T-helper 2 cell treated with Interferon-gamma antibody and Interleukin-4, amounts not matched to agents 5 μg/mL and 100 μg/mL, for 36 hours (primary cell): ENCODE data around the gene PRKD2.
A peak's percentile ranks its signal among the peaks of the same experiment; 100 is the strongest.
"Not testable (repeated sequence)": the region's sequence is repeated elsewhere in the genome, so short reads cannot be mapped to it uniquely, and the experiment has no call there.

Experiments
- DNase-seq: peaks from one replicate; pipeline ENCODE4 v3.0.0; 2021; ENCODE audit warnings: low spot score
- H3K27ac Mint-ChIP-seq: one replicate; pipeline ENCODE4 v1.8.0; 2021; ENCODE audit warnings: mild to moderate bottlenecking, mixed read lengths
- H3K27me3 Mint-ChIP-seq: one replicate; pipeline ENCODE4 v1.8.0; 2021; ENCODE audit warnings: low read depth, mixed read lengths
- H3K36me3 Mint-ChIP-seq: one replicate; pipeline ENCODE4 v1.8.0; 2021; ENCODE audit warnings: low read depth, mixed read lengths
- H3K4me1 Mint-ChIP-seq: one replicate; pipeline ENCODE4 v1.8.0; 2021; ENCODE audit warnings: low read depth, mixed read lengths
- H3K4me3 Mint-ChIP-seq: one replicate; pipeline ENCODE4 v1.8.0; 2022; ENCODE audit warnings: mild to moderate bottlenecking, moderate library complexity, mixed read lengths
- H3K9me3 Mint-ChIP-seq: one replicate; pipeline ENCODE4 v1.8.0; 2021; ENCODE audit warnings: mixed read lengths

The PRKD2 gene

DNA sequence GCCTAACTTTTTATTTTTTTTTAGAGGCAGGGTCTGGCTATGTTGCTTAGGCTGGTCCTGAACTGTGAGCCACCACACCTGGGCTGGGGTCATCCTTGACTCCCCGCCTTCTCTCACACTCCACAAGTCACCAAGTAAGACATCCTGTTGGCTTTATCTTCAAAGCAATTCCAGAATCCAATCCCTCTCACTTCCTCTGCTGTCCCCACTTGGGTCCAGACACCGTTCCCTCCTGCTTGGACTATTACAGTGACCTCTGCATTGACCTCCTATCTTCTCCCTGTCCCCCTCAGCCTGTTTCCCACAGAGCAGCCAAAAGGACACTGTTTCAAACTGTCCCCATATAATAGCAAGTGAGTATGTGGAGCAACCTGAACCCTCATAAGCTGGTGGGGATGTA lies 76.3 kb downstream of the PRKD2 start:
- no peaks in the 10 kb centered on the region for H3K36me3 Mint-ChIP-seq
- no peaks in the 10 kb centered on the region for H3K9me3 Mint-ChIP-seq
- peaks cover 4% of the 10 kb centered on the region for H3K4me1 Mint-ChIP-seq
- no peak for DNase-seq
- peak overlapping the region; percentile 42 for H3K4me3 Mint-ChIP-seq
- H3K27me3 Mint-ChIP-seq, result peaks cover 30% of the 10 kb centered on the region
- no peak overlapping the region for H3K27ac Mint-ChIP-seq

GRCh38 chr19:46639358-46640182 lies 77.3 kb downstream of the PRKD2 start:
- Mint-ChIP-seq H3K9me3 (no peaks in the 10 kb centered on the region), H3K4me3 (peak overlapping the region; percentile 45), H3K27ac (no peak overlapping the region), H3K36me3 (no peaks in the 10 kb centered on the region), H3K27me3 (peaks cover 24% of the 10 kb centered on the region), H3K4me1 (peaks cover 8% of the 10 kb centered on the region)
- DNase-seq, result no peak

DNA sequence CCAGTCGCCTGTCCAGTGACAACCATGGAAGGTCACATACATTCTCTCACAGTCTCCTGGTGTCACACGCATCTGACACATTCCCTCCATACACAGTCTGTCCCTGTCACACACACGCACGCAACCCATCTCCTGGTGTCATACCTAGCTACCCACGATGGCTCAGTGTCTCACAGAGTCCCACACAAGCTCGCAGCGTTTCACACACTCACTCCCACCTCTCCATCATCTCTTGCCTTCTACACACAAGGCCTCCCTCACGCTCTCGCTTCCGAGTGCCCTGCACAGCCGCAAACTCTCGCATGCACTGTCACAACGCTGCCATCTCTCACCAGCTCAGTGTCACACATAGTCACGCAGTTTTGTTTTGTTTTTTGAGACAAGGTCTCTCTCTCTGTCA lies 79.7 kb downstream of the PRKD2 start:
- Mint-ChIP-seq H3K36me3 (no peaks in the 10 kb centered on the region), H3K27ac (no peak overlapping the region), H3K27me3 (peaks cover 14% of the 10 kb centered on the region), H3K4me1 (peaks cover 18% of the 10 kb centered on the region), H3K4me3 (no peak overlapping the region), H3K9me3 (no peaks in the 10 kb centered on the region)
- no peak for DNase-seq

- Mint-ChIP-seq H3K27ac (no peak within 1 kb of the TSS), H3K9me3 (no peaks in the 10 kb centered on the region), H3K27me3 (peaks cover 11% of the 10 kb centered on the region), H3K4me3 (peak within 1 kb of the TSS; percentile 40), H3K4me1 (peaks cover 18% of the 10 kb centered on the region), H3K36me3 (no peaks in the 10 kb centered on the region)
- no peak for DNase-seq
Observed at GRCh38 chr19:46635920-46636761, 80.8 kb downstream of the PRKD2 start, which contains the start of gene GNG8. GNG8 (minus strand) TSS chr19:46636202; CDS start chr19:46634682, 1,520 bp downstream.

- Mint-ChIP-seq H3K4me3 (peak overlapping the region; percentile 39), H3K9me3 (no peaks in the 10 kb centered on the region), H3K27me3 (peaks cover 5% of the 10 kb centered on the region), H3K36me3 (no peaks in the 10 kb centered on the region), H3K4me1 (peaks cover 16% of the 10 kb centered on the region), H3K27ac (no peak overlapping the region)
- no peak for DNase-seq
Observed at GRCh38 chr19:46634656-46635218, 82.2 kb downstream of the PRKD2 start.

GRCh38 chr19:46634045-46634655 lies 82.8 kb downstream of the PRKD2 start:
- H3K27ac Mint-ChIP-seq, result peak overlapping the region; percentile 65
- H3K4me3 Mint-ChIP-seq, result peak overlapping the region; percentile 74
- H3K27me3 Mint-ChIP-seq, result peaks cover 5% of the 10 kb centered on the region

DNA sequence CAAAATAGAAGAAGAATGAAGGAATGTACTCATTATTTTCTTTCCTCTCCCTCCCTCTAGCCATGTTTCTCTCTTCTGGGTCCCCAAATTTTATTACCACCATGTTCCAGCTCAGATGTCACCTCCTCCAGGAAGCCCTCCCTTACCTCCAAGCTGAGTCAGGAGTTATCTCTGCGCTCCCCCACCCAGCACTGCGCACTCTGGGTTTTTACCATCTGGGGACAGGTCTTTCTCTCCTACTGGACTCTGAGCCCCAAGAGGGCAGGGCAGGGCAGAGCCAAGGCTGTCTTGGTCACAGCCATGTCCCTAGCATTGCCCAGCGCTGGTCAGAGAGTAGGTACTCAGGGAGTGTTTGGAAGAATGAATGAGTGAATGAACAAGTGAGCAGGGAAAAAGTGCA lies 83.8 kb downstream of the PRKD2 start:
- H3K4me3 Mint-ChIP-seq, result peak overlapping the region; percentile 74
- peaks cover 16% of the 10 kb centered on the region for H3K4me1 Mint-ChIP-seq
- peaks cover 5% of the 10 kb centered on the region for H3K27me3 Mint-ChIP-seq
- H3K36me3 Mint-ChIP-seq, result no peaks in the 10 kb centered on the region
- no peak for DNase-seq
- H3K9me3 Mint-ChIP-seq, result no peaks in the 10 kb centered on the region
- H3K27ac Mint-ChIP-seq, result peak overlapping the region; percentile 81

More at GRCh38 chr19:46634045-46634655, 82.8 kb downstream of the PRKD2 start:
- H3K4me1 Mint-ChIP-seq, result peaks cover 16% of the 10 kb centered on the region
- no peaks in the 10 kb centered on the region for H3K9me3 Mint-ChIP-seq
- peak; percentile 93 for DNase-seq
- H3K36me3 Mint-ChIP-seq, result no peaks in the 10 kb centered on the region

GRCh38 chr19:46631481-46631880 lies 85.4 kb downstream of the PRKD2 start:
- Mint-ChIP-seq H3K27me3 (peaks cover 5% of the 10 kb centered on the region), H3K9me3 (no peaks in the 10 kb centered on the region), H3K4me1 (peaks cover 16% of the 10 kb centered on the region), H3K36me3 (no peaks in the 10 kb centered on the region), H3K4me3 (no peak overlapping the region), H3K27ac (no peak overlapping the region)
- no peak for DNase-seq

- H3K27me3 Mint-ChIP-seq, result peaks cover 5% of the 10 kb centered on the region
- H3K4me1 Mint-ChIP-seq, result peaks cover 14% of the 10 kb centered on the region
- no peaks in the 10 kb centered on the region for H3K36me3 Mint-ChIP-seq
- no peaks in the 10 kb centered on the region for H3K9me3 Mint-ChIP-seq
- H3K27ac Mint-ChIP-seq, result no peak overlapping the region
- H3K4me3 Mint-ChIP-seq, result no peak overlapping the region
- DNase-seq, result no peak
Observed at GRCh38 chr19:46630586-46631205, 86.2 kb downstream of the PRKD2 start.

- peaks cover 18% of the 10 kb centered on the region for H3K4me1 Mint-ChIP-seq
- peaks cover 1% of the 10 kb centered on the region for H3K36me3 Mint-ChIP-seq
- no peaks in the 10 kb centered on the region for H3K9me3 Mint-ChIP-seq
- no peak overlapping the region for H3K4me3 Mint-ChIP-seq
- H3K27me3 Mint-ChIP-seq, result peaks cover 3% of the 10 kb centered on the region
- no peak for DNase-seq
- H3K27ac Mint-ChIP-seq, result peak overlapping the region; percentile 24
Observed at GRCh38 chr19:46629546-46630025, 87.3 kb downstream of the PRKD2 start.

- not testable (repeated sequence) for H3K36me3 Mint-ChIP-seq, H3K4me3 Mint-ChIP-seq, H3K9me3 Mint-ChIP-seq, DNase-seq, H3K27me3 Mint-ChIP-seq
- Mint-ChIP-seq H3K4me1 (peaks cover 19% of the 10 kb centered on the region), H3K27ac (peak overlapping the region; percentile 4)
Observed at GRCh38 chr19:46628970-46629369, 87.9 kb downstream of the PRKD2 start.

DNA sequence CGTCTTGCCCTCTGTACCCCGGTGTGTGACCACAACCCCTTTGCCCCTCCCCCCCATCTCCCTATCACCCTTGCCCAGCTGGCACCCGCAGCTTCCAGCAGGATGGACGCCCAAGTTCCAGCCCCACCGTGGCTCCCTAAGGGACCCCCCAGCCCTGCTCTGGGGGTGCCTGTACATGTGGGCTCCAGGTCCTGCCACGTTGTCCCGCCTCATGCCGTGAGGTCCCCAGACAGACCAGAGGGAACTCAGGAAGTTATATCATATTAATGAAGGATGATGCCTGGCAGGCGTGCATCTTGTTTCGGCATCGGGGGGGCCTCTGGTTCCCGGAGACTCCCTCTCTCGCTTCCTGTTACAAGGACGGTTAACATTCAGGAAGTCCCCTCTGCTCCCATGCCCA lies 90.5 kb downstream of the PRKD2 start:
- Mint-ChIP-seq H3K9me3 (no peaks in the 10 kb centered on the region), H3K27me3 (no peaks in the 10 kb centered on the region), H3K27ac (peak overlapping the region; percentile 52), H3K4me1 (peaks cover 24% of the 10 kb centered on the region), H3K4me3 (no peak overlapping the region), H3K36me3 (peaks cover 8% of the 10 kb centered on the region)
- DNase-seq, result no peak

GRCh38 chr19:46625731-46626130 lies 91.2 kb downstream of the PRKD2 start:
- no peak overlapping the region for H3K27ac Mint-ChIP-seq
- no peaks in the 10 kb centered on the region for H3K27me3 Mint-ChIP-seq
- no peak for DNase-seq
- peaks cover 8% of the 10 kb centered on the region for H3K36me3 Mint-ChIP-seq
- H3K9me3 Mint-ChIP-seq, result no peaks in the 10 kb centered on the region
- H3K4me3 Mint-ChIP-seq, result no peak overlapping the region
- H3K4me1 Mint-ChIP-seq, result peaks cover 30% of the 10 kb centered on the region
